GM21737 (cell line): Measurements from ENCODE around the gene ROBO1.
"Not testable (repeated sequence)": the region's sequence is repeated elsewhere in the genome, so short reads cannot be mapped to it uniquely, and the experiment has no call there.

ENCODE experiments used
- ATAC-seq: cut with Tn5 transposase; IDR thresholded peaks from one replicate; pipeline ENCODE4 v1.9.1; 2021; ENCODE audit warnings: mild to moderate bottlenecking, moderate library complexity; ENCODE audit not compliant: unreplicated experiment

Gene ROBO1

GRCh38 chr3:79178471-79179180 is 589.2 kb downstream of the ROBO1 start:
- no peak for ATAC-seq

- no peak for ATAC-seq
These were observed 591.9 kb downstream of the ROBO1 start for GRCh38 chr3:79175870-79176269.

- ATAC-seq: not testable (repeated sequence)
These were observed 594.5 kb downstream of the ROBO1 start for GRCh38 chr3:79173259-79173658.

- no peak for ATAC-seq
These were observed 595.6 kb downstream of the ROBO1 start for GRCh38 chr3:79172241-79172640.

GRCh38 chr3:79170021-79170420 is 597.8 kb downstream of the ROBO1 start:
- no peak for ATAC-seq

GRCh38 chr3:79167651-79168416 is 600.0 kb downstream of the ROBO1 start:
- ATAC-seq: no peak

GRCh38 chr3:79162653-79163052 is 605.1 kb downstream of the ROBO1 start:
- ATAC-seq: no peak

GRCh38 chr3:79161941-79162340 is 605.9 kb downstream of the ROBO1 start:
- ATAC-seq: no peak

GRCh38 chr3:79160421-79160820 is 607.4 kb downstream of the ROBO1 start:
- no peak for ATAC-seq

GRCh38 chr3:79159736-79160135 is 608.1 kb downstream of the ROBO1 start:
- no peak for ATAC-seq

GRCh38 chr3:79157191-79157590 is 610.6 kb downstream of the ROBO1 start:
- no peak for ATAC-seq

- no peak for ATAC-seq
These were observed 612.9 kb downstream of the ROBO1 start for GRCh38 chr3:79154865-79155264.

GRCh38 chr3:79148786-79149185 is 619.0 kb downstream of the ROBO1 start:
- no peak for ATAC-seq

- ATAC-seq: no peak
These were observed 621.8 kb downstream of the ROBO1 start for GRCh38 chr3:79146024-79146423.

GRCh38 chr3:79140708-79141107 is 627.1 kb downstream of the ROBO1 start:
- ATAC-seq: no peak

GRCh38 chr3:79139395-79140068 is 628.3 kb downstream of the ROBO1 start:
- ATAC-seq: no peak

- ATAC-seq: no peak
These were observed 642.3 kb downstream of the ROBO1 start for GRCh38 chr3:79125313-79125984.

GRCh38 chr3:79115458-79115857 is 652.3 kb downstream of the ROBO1 start:
- no peak for ATAC-seq

GRCh38 chr3:79113876-79114275 is 653.9 kb downstream of the ROBO1 start:
- ATAC-seq: no peak

- no peak for ATAC-seq
These were observed 656.3 kb downstream of the ROBO1 start for GRCh38 chr3:79111375-79112052.

- no peak for ATAC-seq
These were observed 658.0 kb downstream of the ROBO1 start for GRCh38 chr3:79109754-79110153.
